ENCODE results near the gene LAMTOR4. TPM values are rescaled to one million over a fixed set of nuclear protein-coding genes. Genes with fewer than 3 reads are reported as not detected.
A peak's percentile ranks its signal among the peaks of the same experiment; 100 is the strongest.

The LAMTOR4 gene
- polyA plus RNA-seq, 1 donor from 2014 or later: 333 TPM

GRCh38 chr7:100173806-100174495, 25.2 kb downstream of the LAMTOR4 start:
- no peaks in the 10 kb centered on the region for H3K9me3 ChIP-seq (ENCODE audit: low read length)
- no peak overlapping the region for H3K4me2 ChIP-seq (ENCODE audit: low read length)
- no peaks in the 10 kb centered on the region for H3K9me2 ChIP-seq (ENCODE audit: insufficient read depth, low read length)
- H3F3A ChIP-seq (ENCODE audit: insufficient read depth, low read length, poor library complexity, severe bottlenecking): no peaks in the 10 kb centered on the region
- no peaks in the 10 kb centered on the region for H3K27me3 ChIP-seq (ENCODE audit: insufficient read depth, low read depth, low read length)
- no peak overlapping the region for H2AFZ ChIP-seq (ENCODE audit: low read depth, low read length)
- H3K9ac ChIP-seq (ENCODE audit: low read length): no peak overlapping the region
- no peaks in the 10 kb centered on the region for H3K36me3 ChIP-seq (ENCODE audit: insufficient read depth, low read length)
- no peak overlapping the region for H3K27ac ChIP-seq (ENCODE audit: low read length)
- TF ChIP-seq, protein P1, sequence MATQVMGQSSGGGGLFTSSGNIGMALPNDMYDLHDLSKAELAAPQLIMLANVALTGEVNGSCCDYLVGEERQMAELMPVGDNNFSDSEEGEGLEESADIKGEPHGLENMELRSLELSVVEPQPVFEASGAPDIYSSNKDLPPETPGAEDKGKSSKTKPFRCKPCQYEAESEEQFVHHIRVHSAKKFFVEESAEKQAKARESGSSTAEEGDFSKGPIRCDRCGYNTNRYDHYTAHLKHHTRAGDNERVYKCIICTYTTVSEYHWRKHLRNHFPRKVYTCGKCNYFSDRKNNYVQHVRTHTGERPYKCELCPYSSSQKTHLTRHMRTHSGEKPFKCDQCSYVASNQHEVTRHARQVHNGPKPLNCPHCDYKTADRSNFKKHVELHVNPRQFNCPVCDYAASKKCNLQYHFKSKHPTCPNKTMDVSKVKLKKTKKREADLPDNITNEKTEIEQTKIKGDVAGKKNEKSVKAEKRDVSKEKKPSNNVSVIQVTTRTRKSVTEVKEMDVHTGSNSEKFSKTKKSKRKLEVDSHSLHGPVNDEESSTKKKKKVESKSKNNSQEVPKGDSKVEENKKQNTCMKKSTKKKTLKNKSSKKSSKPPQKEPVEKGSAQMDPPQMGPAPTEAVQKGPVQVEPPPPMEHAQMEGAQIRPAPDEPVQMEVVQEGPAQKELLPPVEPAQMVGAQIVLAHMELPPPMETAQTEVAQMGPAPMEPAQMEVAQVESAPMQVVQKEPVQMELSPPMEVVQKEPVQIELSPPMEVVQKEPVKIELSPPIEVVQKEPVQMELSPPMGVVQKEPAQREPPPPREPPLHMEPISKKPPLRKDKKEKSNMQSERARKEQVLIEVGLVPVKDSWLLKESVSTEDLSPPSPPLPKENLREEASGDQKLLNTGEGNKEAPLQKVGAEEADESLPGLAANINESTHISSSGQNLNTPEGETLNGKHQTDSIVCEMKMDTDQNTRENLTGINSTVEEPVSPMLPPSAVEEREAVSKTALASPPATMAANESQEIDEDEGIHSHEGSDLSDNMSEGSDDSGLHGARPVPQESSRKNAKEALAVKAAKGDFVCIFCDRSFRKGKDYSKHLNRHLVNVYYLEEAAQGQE (IDR thresholded peaks at IDR 0.05; ENCODE audit: borderline replicate concordance): no peak
- no peak for TF ChIP-seq MXI1 (conservative IDR thresholded peaks at IDR 0.05; ENCODE audit: poor library complexity, severe bottlenecking)
- no peak for TF ChIP-seq POLR2AphosphoS5 (IDR thresholded peaks at IDR 0.05)
- TF ChIP-seq, protein P2, sequence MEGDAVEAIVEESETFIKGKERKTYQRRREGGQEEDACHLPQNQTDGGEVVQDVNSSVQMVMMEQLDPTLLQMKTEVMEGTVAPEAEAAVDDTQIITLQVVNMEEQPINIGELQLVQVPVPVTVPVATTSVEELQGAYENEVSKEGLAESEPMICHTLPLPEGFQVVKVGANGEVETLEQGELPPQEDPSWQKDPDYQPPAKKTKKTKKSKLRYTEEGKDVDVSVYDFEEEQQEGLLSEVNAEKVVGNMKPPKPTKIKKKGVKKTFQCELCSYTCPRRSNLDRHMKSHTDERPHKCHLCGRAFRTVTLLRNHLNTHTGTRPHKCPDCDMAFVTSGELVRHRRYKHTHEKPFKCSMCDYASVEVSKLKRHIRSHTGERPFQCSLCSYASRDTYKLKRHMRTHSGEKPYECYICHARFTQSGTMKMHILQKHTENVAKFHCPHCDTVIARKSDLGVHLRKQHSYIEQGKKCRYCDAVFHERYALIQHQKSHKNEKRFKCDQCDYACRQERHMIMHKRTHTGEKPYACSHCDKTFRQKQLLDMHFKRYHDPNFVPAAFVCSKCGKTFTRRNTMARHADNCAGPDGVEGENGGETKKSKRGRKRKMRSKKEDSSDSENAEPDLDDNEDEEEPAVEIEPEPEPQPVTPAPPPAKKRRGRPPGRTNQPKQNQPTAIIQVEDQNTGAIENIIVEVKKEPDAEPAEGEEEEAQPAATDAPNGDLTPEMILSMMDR (IDR thresholded peaks at IDR 0.05; ENCODE audit: poor library complexity, severe bottlenecking): no peak
- no peak for TF ChIP-seq TAF1 (IDR thresholded peaks at IDR 0.05; ENCODE audit: low read depth)
- TF ChIP-seq EP300 (conservative IDR thresholded peaks at IDR 0.05; ENCODE audit: poor library complexity, severe bottlenecking): no peak
- TF ChIP-seq SMC3 (conservative IDR thresholded peaks at IDR 0.05; ENCODE audit: poor library complexity): no peak
- TF ChIP-seq EZH2 (IDR thresholded peaks at IDR 0.05; ENCODE audit: borderline replicate concordance, insufficient read depth, low read length, poor library complexity, severe bottlenecking): no peak
- no peak for TF ChIP-seq RAD21 (conservative IDR thresholded peaks at IDR 0.05)
- no peaks in the 10 kb centered on the region for H4K20me1 ChIP-seq (ENCODE audit: insufficient read depth)
- no peak overlapping the region for H3K4me3 ChIP-seq (ENCODE audit: low read length)
- H3K79me2 ChIP-seq (replicated peaks; ENCODE audit: insufficient read depth, low read length): peaks cover 22% of the 10 kb centered on the region

GRCh38 chr7:100174582-100174981, 25.9 kb downstream of the LAMTOR4 start:
- Histone ChIP-seq H3K4me2 (ENCODE audit: low read length) (no peak overlapping the region), H3K9ac (ENCODE audit: low read length) (no peak overlapping the region), H3K9me2 (ENCODE audit: insufficient read depth, low read length) (no peaks in the 10 kb centered on the region), H3K9me3 (ENCODE audit: low read length) (no peaks in the 10 kb centered on the region), H3K27ac (ENCODE audit: low read length) (no peak overlapping the region), H3K79me2 (replicated peaks; ENCODE audit: insufficient read depth, low read length) (peaks cover 22% of the 10 kb centered on the region), H3K36me3 (ENCODE audit: insufficient read depth, low read length) (no peaks in the 10 kb centered on the region), H3K4me3 (ENCODE audit: low read length) (peak overlapping the region; percentile 88), H3F3A (ENCODE audit: insufficient read depth, low read length, poor library complexity, severe bottlenecking) (no peaks in the 10 kb centered on the region), H3K27me3 (ENCODE audit: insufficient read depth, low read depth, low read length) (no peaks in the 10 kb centered on the region), H4K20me1 (ENCODE audit: insufficient read depth) (no peaks in the 10 kb centered on the region), H2AFZ (ENCODE audit: low read depth, low read length) (no peak overlapping the region)
- TF ChIP-seq RAD21 (conservative IDR thresholded peaks at IDR 0.05) (no peak), SMC3 (conservative IDR thresholded peaks at IDR 0.05; ENCODE audit: poor library complexity) (no peak), POLR2AphosphoS5 (IDR thresholded peaks at IDR 0.05) (no peak), TAF1 (IDR thresholded peaks at IDR 0.05; ENCODE audit: low read depth) (no peak), MXI1 (conservative IDR thresholded peaks at IDR 0.05; ENCODE audit: poor library complexity, severe bottlenecking) (no peak), EP300 (conservative IDR thresholded peaks at IDR 0.05; ENCODE audit: poor library complexity, severe bottlenecking) (no peak), EZH2 (IDR thresholded peaks at IDR 0.05; ENCODE audit: borderline replicate concordance, insufficient read depth, low read length, poor library complexity, severe bottlenecking) (no peak)
- TF ChIP-seq, protein P2 (IDR thresholded peaks at IDR 0.05; ENCODE audit: poor library complexity, severe bottlenecking): no peak
- TF ChIP-seq, protein P1 (IDR thresholded peaks at IDR 0.05; ENCODE audit: borderline replicate concordance): no peak

Measured in neural cell (in vitro differentiated cells).